Adrenal gland (tissue), 12 donors: Measurements from ENCODE around the gene MBIP. TPM values are rescaled to one million over a fixed set of nuclear protein-coding genes. Genes with fewer than 3 reads are reported as not detected.
A peak's percentile ranks its signal among the peaks of the same experiment; 100 is the strongest.

Source experiments
- DNase-seq, 7 donors: peaks; one replicate each; pipeline ENCODE4 v3.0.0-alpha.2; 2019 to 2020
- H3K27ac ChIP-seq, 5 donors: fragments of 200-600 bp; sonication (generic) in 4 of 5; 1 replicate in 3 of 5; 2 replicates in 2 of 5; pipeline versions ENCODE4 v1.5.1 to v1.8.0; 2016 to 2020; ENCODE audit warnings: mild to moderate bottlenecking in 1 of 5
- H3K27me3 ChIP-seq: fragments of 200-600 bp; 2 replicates; pipeline ENCODE4 v1.8.0; 2021
- H3K36me3 ChIP-seq, 2 donors: fragments of 200-600 bp; replicated peaks in 1 of 2; 1 replicate in 1 of 2; 2 replicates in 1 of 2; pipeline versions ENCODE4 v1.5.1 to v1.8.0; 2018 to 2022
- H3K4me1 ChIP-seq, 2 donors: fragments of 200-600 bp; replicated peaks in 1 of 2; 1 replicate in 1 of 2; 2 replicates in 1 of 2; pipeline versions ENCODE4 v1.5.1 to v1.8.0; 2018 to 2021
- H3K4me3 ChIP-seq, 4 donors: fragments of 200-600 bp; sonication (generic) in 3 of 4; one replicate each; pipeline ENCODE4 v1.5.1; 2016 to 2018
- H3K9me3 ChIP-seq, 3 donors: fragments of 200-600 bp; sonication (generic) in 1 of 3; replicated peaks in 1 of 3; 1 replicate in 2 of 3; 2 replicates in 1 of 3; pipeline versions ENCODE4 v1.5.1 to v1.8.0; 2016 to 2021
- POLR2A ChIP-seq, 2 donors: fragments of 450-650 bp; IDR thresholded peaks; one replicate each; pipeline ENCODE4 v1.6.1; 2017; ENCODE audit warnings: antibody characterized with exemption in 2 of 2, mild to moderate bottlenecking in 2 of 2, moderate library complexity in 1 of 2
- WGBS, 4 donors: extraction: QIAGEN DNeasy Blood & Tissue Kit in 2 of 4; methylation state at CpG; one replicate each; pipeline versions ENCODE4 v1.1.5 to v1.1.7; 2013 to 2017; 5-methylcytosine and 5-hydroxymethylcytosine counted together
- intact Hi-C, 2 donors: fragments of 100-400 bp; cut with DNase I; formaldehyde crosslinking; loops; one replicate each; pipeline versions ENCODE4 v1.14.1 to v1.15.0; 2022 to 2023
- polyA plus RNA-seq, 3 donors: library from polyadenylated mRNA; stranded (reverse); fragments of 200-250 nt in 2 of 3; fragments of 350-450 nt in 1 of 3; fragmentation: Illumina TruSeq in 1 of 3; extraction: RNeasy Lipid Tissue Mini Kit (QIAGEN cat#74804) in 1 of 3; gene quantifications; one replicate each; pipeline ENCODE4 v1.2.3, GENCODE V29; 2013 to 2014
- total RNA-seq, 9 donors: library from RNA; depleted of rRNA in 4 of 9; stranded (reverse); fragments of >200 nt in 4 of 9; fragments of 120-200 nt in 1 of 9; fragmentation: NEBNext Ultra II Directional in 1 of 9; extraction: Animal tissue kit (Norgen Biotek cat#: 25700) in 1 of 9; gene quantifications; one replicate each; pipeline versions ENCODE4 v1.1.0 to v1.2.4, GENCODE V29; 2013 to 2023
- TF ChIP-seq, protein P1 (sequence below), 6 experiments: fragments of 450-650 bp in 4 of 6; fragments of 200-600 bp in 2 of 6; sonication (generic) in 1 of 6; IDR thresholded peaks; 1 replicate in 5 of 6; 2 replicates in 1 of 6; pipeline versions ENCODE4 v1.5.1 to v1.8.0; 2016 to 2021; ENCODE audit warnings: antibody characterized with exemption in 6 of 6, mild to moderate bottlenecking in 2 of 6, moderate library complexity in 1 of 6
- donor health status: healthy with polysubstance abuse.
- donor health status: Bipolar disorder and iron deficiency.
- donor health status: DM: yes; HTN: yes; CAD: no.
- donor health status: DM: no; HTN: no; CAD: no.
- donor health status: DM: no; HTN: no; CAD: no.
- donor health status: DM: yes; HTN: yes; CAD: no.

MBIP gene
- total and polyA plus RNA-seq, 12 donors, result 10.5 to 68.3 (median 23.5) TPM

DNA sequence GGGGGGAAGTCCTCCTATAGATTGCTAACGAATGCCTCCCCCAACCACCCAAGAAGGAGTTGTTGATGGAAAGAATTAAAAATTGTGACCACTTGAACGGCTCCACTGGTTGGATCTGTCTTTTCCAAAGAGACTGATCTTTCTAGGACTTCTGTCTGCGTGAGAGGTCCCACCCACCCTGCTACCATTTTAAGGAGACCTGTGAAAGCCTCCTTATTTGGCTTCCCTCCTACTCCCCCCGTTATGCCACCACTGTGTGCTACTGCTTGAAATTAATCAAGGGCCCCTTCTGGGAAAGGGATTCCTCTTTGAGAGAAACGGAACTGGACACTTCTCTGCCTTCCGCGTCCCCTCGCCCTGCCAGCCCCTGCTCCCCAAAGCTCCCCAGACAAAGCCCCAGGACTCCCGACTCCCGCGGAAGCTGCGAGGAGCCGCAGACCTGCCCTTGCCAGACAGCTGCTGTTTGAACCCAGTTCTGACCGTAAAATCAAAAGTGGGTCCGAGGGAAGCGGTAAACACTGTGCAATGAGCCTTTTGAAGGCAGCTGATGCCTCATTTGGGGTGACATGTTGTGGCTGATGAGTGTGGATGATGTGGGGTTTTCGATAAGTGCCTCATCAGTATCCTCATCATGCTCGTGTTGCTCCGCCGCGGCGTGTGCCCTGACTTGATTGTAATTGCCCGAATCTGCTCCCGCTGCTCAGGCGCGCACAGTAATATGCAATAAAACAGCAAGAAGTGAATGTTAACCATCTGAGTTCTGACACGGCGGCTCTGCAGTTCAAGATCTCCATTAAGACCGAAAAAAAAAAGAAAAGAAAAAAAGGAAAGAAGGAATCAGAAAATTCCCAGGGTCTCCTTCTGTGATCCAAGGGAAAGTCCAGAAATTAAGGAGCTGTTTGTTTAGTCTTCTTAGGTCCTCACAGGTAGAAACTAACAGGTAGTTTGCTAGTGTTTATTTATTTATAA is 48.2 kb downstream of the MBIP start:
- DNase-seq, result no peak
- no peaks in the 10 kb centered on the region for H3K36me3 ChIP-seq
- intact Hi-C loops, result no loop called here
- H3K27ac ChIP-seq, result no peak overlapping the region
- TF ChIP-seq, protein P1, sequence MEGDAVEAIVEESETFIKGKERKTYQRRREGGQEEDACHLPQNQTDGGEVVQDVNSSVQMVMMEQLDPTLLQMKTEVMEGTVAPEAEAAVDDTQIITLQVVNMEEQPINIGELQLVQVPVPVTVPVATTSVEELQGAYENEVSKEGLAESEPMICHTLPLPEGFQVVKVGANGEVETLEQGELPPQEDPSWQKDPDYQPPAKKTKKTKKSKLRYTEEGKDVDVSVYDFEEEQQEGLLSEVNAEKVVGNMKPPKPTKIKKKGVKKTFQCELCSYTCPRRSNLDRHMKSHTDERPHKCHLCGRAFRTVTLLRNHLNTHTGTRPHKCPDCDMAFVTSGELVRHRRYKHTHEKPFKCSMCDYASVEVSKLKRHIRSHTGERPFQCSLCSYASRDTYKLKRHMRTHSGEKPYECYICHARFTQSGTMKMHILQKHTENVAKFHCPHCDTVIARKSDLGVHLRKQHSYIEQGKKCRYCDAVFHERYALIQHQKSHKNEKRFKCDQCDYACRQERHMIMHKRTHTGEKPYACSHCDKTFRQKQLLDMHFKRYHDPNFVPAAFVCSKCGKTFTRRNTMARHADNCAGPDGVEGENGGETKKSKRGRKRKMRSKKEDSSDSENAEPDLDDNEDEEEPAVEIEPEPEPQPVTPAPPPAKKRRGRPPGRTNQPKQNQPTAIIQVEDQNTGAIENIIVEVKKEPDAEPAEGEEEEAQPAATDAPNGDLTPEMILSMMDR (IDR thresholded peaks at IDR 0.05), result no peak
- no peak for TF ChIP-seq POLR2A (IDR thresholded peaks at IDR 0.05)
- WGBS, 4 donors, result 12 to 16% (median 14%) methylated on average over 29 of the region's 29 CpGs
- no peaks in the 10 kb centered on the region for H3K9me3 ChIP-seq
- peaks cover 5% of the 10 kb centered on the region for H3K27me3 ChIP-seq
- peak overlapping the region in 1 of 4 donors; percentile 37 for H3K4me3 ChIP-seq
- no peaks in the 10 kb centered on the region for H3K4me1 ChIP-seq

DNA sequence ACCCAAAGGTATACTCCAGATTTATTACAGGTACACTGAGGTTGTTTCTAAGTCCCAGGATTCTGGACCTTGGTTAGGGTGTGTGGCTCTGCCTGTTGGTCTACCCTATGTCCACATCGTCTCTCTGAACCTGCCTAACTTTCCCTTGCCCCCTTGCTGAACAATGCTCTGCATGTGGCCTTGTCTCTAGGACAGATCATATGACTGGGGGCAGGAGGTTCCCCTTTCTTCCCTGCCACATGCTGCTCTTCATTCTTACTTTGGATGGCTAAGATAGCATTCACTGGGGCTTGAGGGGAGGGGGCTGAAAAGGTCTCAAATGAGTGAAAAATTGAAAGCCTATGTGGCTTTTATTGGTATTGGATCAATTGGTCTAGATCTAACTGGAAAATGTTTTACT is 49.2 kb downstream of the MBIP start:
- DNase-seq, result no peak
- WGBS, 4 donors, result 60 to 78% (median 69%) methylated on average over 1 of the region's 1 CpG
- intact Hi-C loops, result no loop called here
- Histone ChIP-seq H3K9me3 (no peaks in the 10 kb centered on the region), H3K4me1 (no peaks in the 10 kb centered on the region), H3K27ac (no peak overlapping the region), H3K27me3 (peaks cover 5% of the 10 kb centered on the region), H3K36me3 (no peaks in the 10 kb centered on the region), H3K4me3 (no peak overlapping the region)
- TF ChIP-seq POLR2A (IDR thresholded peaks at IDR 0.05), result no peak
- TF ChIP-seq, protein P1 (IDR thresholded peaks at IDR 0.05), result no peak

DNA sequence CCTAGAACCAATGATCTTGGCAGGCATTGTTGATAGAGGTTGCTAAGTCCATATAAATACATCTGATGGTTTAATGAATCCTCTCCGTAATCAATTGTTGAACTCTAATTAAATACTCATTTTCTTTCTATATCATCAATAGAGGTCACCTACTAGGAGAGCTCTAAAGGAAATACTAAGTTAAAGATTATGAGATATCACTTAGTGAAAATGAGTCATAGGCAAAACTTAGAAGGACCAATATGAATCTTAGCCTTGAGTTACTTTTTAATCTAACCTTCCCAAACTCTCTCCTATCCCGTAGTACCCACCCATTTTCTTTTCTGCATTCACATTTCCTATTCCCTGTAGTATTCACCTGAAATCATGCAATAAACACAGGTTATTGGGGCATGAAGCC is 50.2 kb downstream of the MBIP start:
- Histone ChIP-seq H3K36me3 (no peaks in the 10 kb centered on the region), H3K4me3 (no peak overlapping the region), H3K27me3 (peaks cover 5% of the 10 kb centered on the region), H3K9me3 (no peaks in the 10 kb centered on the region), H3K4me1 (no peaks in the 10 kb centered on the region), H3K27ac (no peak overlapping the region)
- WGBS, 4 donors, result 57 to 85% (median 77%) methylated on average over 2 of the region's 2 CpGs
- TF ChIP-seq, protein P1 (IDR thresholded peaks at IDR 0.05), result no peak
- no peak for TF ChIP-seq POLR2A (IDR thresholded peaks at IDR 0.05)
- no peak for DNase-seq
- intact Hi-C loops, result no loop called here

DNA sequence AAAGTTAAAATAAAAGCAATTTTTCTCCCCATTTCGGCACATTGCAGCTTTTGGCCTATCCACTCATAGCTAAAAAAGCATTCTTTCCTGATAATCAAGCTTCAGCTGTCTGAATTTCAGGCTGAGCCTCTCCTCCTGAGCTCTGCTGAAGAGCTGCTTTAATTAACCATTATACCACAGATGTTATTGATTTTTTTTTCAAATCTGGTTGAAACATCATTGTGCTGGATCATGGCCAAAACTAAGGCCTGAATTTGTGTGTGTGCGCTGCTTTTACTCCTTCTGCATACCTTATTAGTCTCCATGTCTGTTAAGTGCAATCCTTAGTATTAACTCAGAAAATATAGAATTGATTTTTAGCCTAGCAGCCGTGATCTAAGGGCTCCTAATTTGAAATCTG is 52.3 kb downstream of the MBIP start:
- DNase-seq, result no peak
- H3K36me3 ChIP-seq, result no peaks in the 10 kb centered on the region
- 81 to 87% (median 83%) methylated on average over 3 of the region's 3 CpGs for WGBS, 4 donors
- H3K9me3 ChIP-seq, result no peaks in the 10 kb centered on the region
- H3K4me1 ChIP-seq, result no peaks in the 10 kb centered on the region
- no peak overlapping the region for H3K4me3 ChIP-seq
- no peak overlapping the region for H3K27ac ChIP-seq
- TF ChIP-seq POLR2A (IDR thresholded peaks at IDR 0.05), result no peak
- TF ChIP-seq, protein P1 (IDR thresholded peaks at IDR 0.05), result no peak
- intact Hi-C loops, result no loop called here
- H3K27me3 ChIP-seq, result peaks cover 5% of the 10 kb centered on the region
